ENCODE data around the gene MPI. TPM values are rescaled to one million over a fixed set of nuclear protein-coding genes. Genes with fewer than 3 reads are reported as not detected.

Gene MPI
- 73.3 TPM for polyA plus RNA-seq (2012; ENCODE audit: missing spikeins)

GRCh38 chr15:74889883-74890664 lies at the start of gene MPI:
Gene MPI (plus strand): TSS chr15:74890042. CDS start chr15:74890074, 32 bp downstream.
- TF ChIP-seq TAF1 (IDR thresholded peaks at IDR 0.05; ENCODE audit: borderline replicate concordance, low read depth, low read length) = peak; percentile 90
- peak; percentile 98 for TF ChIP-seq POLR2A (IDR thresholded peaks at IDR 0.05; ENCODE audit: low read depth, low read length)
- peak; percentile 92 for TF ChIP-seq POLR2AphosphoS5 (IDR thresholded peaks at IDR 0.05; ENCODE audit: low read depth, low read length)
- FAIRE-seq (peak; percentile 83), DNase-seq (ENCODE audit: insufficient read length) (peak; percentile 98)

- FAIRE-seq (no peak), DNase-seq (ENCODE audit: insufficient read length) (no peak)
- TF ChIP-seq POLR2A (IDR thresholded peaks at IDR 0.05; ENCODE audit: low read depth, low read length) (no peak), POLR2AphosphoS5 (IDR thresholded peaks at IDR 0.05; ENCODE audit: low read depth, low read length) (no peak), TAF1 (IDR thresholded peaks at IDR 0.05; ENCODE audit: borderline replicate concordance, low read depth, low read length) (no peak)
These were observed 48.7 kb upstream of the MPI start for GRCh38 chr15:74840851-74841775.

- no peak for DNase-seq (ENCODE audit: insufficient read length)
- FAIRE-seq = no peak
- TF ChIP-seq TAF1 (IDR thresholded peaks at IDR 0.05; ENCODE audit: borderline replicate concordance, low read depth, low read length) (no peak), POLR2AphosphoS5 (IDR thresholded peaks at IDR 0.05; ENCODE audit: low read depth, low read length) (no peak), POLR2A (IDR thresholded peaks at IDR 0.05; ENCODE audit: low read depth, low read length) (no peak)
These were observed 47.9 kb upstream of the MPI start for GRCh38 chr15:74841891-74842373.

GRCh38 chr15:74842581-74843444 lies 47.0 kb upstream of the MPI start, which contains the start of gene ULK3:
Gene ULK3 (minus strand): TSS chr15:74843156. CDS start chr15:74843105, 51 bp downstream.
- TF ChIP-seq POLR2A (IDR thresholded peaks at IDR 0.05; ENCODE audit: low read depth, low read length) (peak; percentile 63; the same call in 1 of the 2 replicates), POLR2AphosphoS5 (IDR thresholded peaks at IDR 0.05; ENCODE audit: low read depth, low read length) (no peak; the same call in 1 of the 2 replicates)
- DNase-seq (ENCODE audit: insufficient read length) (peak; percentile 98), FAIRE-seq (peak; percentile 91)

- DNase-seq (ENCODE audit: insufficient read length) (no peak), FAIRE-seq (no peak)
- TF ChIP-seq POLR2AphosphoS5 (IDR thresholded peaks at IDR 0.05; ENCODE audit: low read depth, low read length) = no peak; the same call in 1 of the 2 replicates
These were observed 46.4 kb upstream of the MPI start for GRCh38 chr15:74843445-74843828.

- DNase-seq (ENCODE audit: insufficient read length) (no peak), FAIRE-seq (no peak)
- TF ChIP-seq POLR2AphosphoS5 (IDR thresholded peaks at IDR 0.05; ENCODE audit: low read depth, low read length) (no peak; the same call in 1 of the 2 replicates), TAF1 (IDR thresholded peaks at IDR 0.05; ENCODE audit: borderline replicate concordance, low read depth, low read length) (no peak), POLR2A (IDR thresholded peaks at IDR 0.05; ENCODE audit: low read depth, low read length) (no peak)
These were observed 45.9 kb upstream of the MPI start for GRCh38 chr15:74843891-74844299.

- no peak for FAIRE-seq
- TF ChIP-seq POLR2AphosphoS5 (IDR thresholded peaks at IDR 0.05; ENCODE audit: low read depth, low read length) (no peak), POLR2A (IDR thresholded peaks at IDR 0.05; ENCODE audit: low read depth, low read length) (no peak), TAF1 (IDR thresholded peaks at IDR 0.05; ENCODE audit: borderline replicate concordance, low read depth, low read length) (no peak)
- DNase-seq (ENCODE audit: insufficient read length) = no peak
These were observed 45.3 kb upstream of the MPI start for GRCh38 chr15:74844319-74845207.

- DNase-seq (ENCODE audit: insufficient read length) (no peak), FAIRE-seq (no peak)
- 0 out of 2 replicates have a peak, but pooled peaks have one; percentile 15 for TF ChIP-seq POLR2AphosphoS5 (IDR thresholded peaks at IDR 0.05; ENCODE audit: low read depth, low read length)
- no peak for TF ChIP-seq POLR2A (IDR thresholded peaks at IDR 0.05; ENCODE audit: low read depth, low read length)
These were observed 44.7 kb upstream of the MPI start for GRCh38 chr15:74845208-74845568.

- no peak for TF ChIP-seq POLR2AphosphoS5 (IDR thresholded peaks at IDR 0.05; ENCODE audit: low read depth, low read length)
- TF ChIP-seq POLR2A (IDR thresholded peaks at IDR 0.05; ENCODE audit: low read depth, low read length) = no peak
- TF ChIP-seq TAF1 (IDR thresholded peaks at IDR 0.05; ENCODE audit: borderline replicate concordance, low read depth, low read length) = no peak
- DNase-seq (ENCODE audit: insufficient read length) = no peak
- FAIRE-seq = no peak
These were observed 44.3 kb upstream of the MPI start for GRCh38 chr15:74845581-74845980.

- no peak for TF ChIP-seq TAF1 (IDR thresholded peaks at IDR 0.05; ENCODE audit: borderline replicate concordance, low read depth, low read length)
- no peak for FAIRE-seq
- no peak for DNase-seq (ENCODE audit: insufficient read length)
These were observed 42.4 kb upstream of the MPI start for GRCh38 chr15:74847432-74847831.

Data from GM12892 (cell line).